Measurements from ENCODE around the gene EIF3I.

DNA sequence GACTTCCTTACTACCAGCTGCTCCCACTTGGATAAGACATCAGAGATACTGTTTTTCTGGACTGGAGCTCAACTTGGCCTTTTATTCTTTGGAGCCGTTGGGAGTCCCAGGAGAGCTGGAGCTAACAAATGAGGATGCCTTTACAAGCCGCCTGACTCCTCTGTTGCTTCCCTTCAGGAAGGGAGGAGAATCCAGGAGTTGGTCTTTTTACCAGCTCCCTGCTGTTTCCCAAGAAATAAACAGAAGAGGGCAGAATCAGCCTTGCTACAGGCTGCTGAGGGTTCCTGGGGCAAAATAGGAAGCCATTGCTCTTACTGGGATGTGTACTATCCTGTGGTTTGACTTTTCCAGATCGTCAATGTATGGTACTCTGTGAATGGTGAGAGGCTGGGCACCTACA lies 1.5 kb downstream of the EIF3I start:
- TF ChIP-seq, protein P1, sequence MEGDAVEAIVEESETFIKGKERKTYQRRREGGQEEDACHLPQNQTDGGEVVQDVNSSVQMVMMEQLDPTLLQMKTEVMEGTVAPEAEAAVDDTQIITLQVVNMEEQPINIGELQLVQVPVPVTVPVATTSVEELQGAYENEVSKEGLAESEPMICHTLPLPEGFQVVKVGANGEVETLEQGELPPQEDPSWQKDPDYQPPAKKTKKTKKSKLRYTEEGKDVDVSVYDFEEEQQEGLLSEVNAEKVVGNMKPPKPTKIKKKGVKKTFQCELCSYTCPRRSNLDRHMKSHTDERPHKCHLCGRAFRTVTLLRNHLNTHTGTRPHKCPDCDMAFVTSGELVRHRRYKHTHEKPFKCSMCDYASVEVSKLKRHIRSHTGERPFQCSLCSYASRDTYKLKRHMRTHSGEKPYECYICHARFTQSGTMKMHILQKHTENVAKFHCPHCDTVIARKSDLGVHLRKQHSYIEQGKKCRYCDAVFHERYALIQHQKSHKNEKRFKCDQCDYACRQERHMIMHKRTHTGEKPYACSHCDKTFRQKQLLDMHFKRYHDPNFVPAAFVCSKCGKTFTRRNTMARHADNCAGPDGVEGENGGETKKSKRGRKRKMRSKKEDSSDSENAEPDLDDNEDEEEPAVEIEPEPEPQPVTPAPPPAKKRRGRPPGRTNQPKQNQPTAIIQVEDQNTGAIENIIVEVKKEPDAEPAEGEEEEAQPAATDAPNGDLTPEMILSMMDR (IDR thresholded peaks at IDR 0.05): no peak
- no peak for TF ChIP-seq POLR2AphosphoS5 (IDR thresholded peaks at IDR 0.05)
- no peak for TF ChIP-seq EP300 (IDR thresholded peaks at IDR 0.05; ENCODE audit: low read depth)
